ENCODE results near the gene CARNS1. TPM values are rescaled to one million over a fixed set of nuclear protein-coding genes. Genes with fewer than 3 reads are reported as not detected.

Gene CARNS1
- total and polyA plus RNA-seq, 11 donors = 0.89 to 33.6 (median 6.2) TPM

DNA sequence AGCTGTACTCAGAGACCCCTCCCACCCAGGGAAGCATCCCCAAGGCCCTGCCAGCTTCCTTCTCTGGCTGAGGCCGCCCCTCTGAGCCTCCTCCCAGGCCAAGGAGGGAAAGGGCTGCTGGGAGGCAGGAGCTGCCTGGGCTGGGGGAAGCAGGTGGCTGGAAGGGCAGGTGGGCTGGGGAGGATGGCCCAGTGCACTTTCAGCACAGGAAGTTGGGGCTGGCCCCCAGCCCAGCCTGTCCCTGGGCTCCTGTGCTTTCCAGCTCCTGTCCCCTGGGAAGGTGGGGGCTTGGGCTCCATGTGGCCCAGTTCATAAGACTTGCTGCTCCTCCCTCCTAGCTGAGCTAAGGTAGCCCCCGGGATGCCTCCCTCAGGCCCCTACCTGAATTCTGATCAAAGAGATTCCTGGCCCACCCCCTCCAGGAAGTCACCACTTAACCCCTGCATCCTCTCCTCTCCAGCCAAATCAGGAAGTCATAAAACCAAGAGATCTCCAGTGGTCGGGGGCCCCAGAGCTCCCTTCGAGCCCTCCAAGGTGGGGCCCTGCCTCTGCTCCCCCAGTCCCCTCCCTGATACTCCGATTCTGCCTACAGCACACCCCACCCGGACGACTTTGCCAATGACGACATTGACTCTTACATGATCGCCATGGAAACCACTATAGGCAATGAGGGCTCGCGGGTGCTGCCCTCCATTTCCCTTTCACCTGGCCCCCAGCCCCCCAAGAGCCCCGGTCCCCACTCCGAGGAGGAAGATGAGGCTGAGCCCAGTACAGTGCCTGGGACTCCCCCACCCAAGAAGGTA is 18.7 kb upstream of the CARNS1 start:
- peaks cover 0 to 52% (median 33%) of the 10 kb centered on the region in 12 donors for H3K4me1 ChIP-seq
- peak in 1 of 5 donors; percentile 37 for DNase-seq
- TF ChIP-seq, protein P1, sequence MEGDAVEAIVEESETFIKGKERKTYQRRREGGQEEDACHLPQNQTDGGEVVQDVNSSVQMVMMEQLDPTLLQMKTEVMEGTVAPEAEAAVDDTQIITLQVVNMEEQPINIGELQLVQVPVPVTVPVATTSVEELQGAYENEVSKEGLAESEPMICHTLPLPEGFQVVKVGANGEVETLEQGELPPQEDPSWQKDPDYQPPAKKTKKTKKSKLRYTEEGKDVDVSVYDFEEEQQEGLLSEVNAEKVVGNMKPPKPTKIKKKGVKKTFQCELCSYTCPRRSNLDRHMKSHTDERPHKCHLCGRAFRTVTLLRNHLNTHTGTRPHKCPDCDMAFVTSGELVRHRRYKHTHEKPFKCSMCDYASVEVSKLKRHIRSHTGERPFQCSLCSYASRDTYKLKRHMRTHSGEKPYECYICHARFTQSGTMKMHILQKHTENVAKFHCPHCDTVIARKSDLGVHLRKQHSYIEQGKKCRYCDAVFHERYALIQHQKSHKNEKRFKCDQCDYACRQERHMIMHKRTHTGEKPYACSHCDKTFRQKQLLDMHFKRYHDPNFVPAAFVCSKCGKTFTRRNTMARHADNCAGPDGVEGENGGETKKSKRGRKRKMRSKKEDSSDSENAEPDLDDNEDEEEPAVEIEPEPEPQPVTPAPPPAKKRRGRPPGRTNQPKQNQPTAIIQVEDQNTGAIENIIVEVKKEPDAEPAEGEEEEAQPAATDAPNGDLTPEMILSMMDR (IDR thresholded peaks at IDR 0.05) = no peak
- no peak for TF ChIP-seq POLR2A (IDR thresholded peaks at IDR 0.05)
- H3K27ac ChIP-seq = peak overlapping the region in 2 of 12 donors; percentile 14 to 18
- H3K9me3 ChIP-seq = no peaks in the 10 kb centered on the region
- H3K36me3 ChIP-seq = peaks cover 0 to 55% (median 42%) of the 10 kb centered on the region in 9 donors
- no peak overlapping the region for H3K4me3 ChIP-seq
- 54 to 72% (median 60%) methylated on average over 13 of the region's 13 CpGs for WGBS, 4 donors
- intact Hi-C loops (cut with DNase I) = loop anchor here in 1 of 10 donors (5.0 kb wide), 1 partner anchor 111 kb away; the partner anchor contains the start of genes CDK2AP2 and PITPNM1
- ATAC-seq = no peak
- no peaks in the 10 kb centered on the region for H3K27me3 ChIP-seq

DNA sequence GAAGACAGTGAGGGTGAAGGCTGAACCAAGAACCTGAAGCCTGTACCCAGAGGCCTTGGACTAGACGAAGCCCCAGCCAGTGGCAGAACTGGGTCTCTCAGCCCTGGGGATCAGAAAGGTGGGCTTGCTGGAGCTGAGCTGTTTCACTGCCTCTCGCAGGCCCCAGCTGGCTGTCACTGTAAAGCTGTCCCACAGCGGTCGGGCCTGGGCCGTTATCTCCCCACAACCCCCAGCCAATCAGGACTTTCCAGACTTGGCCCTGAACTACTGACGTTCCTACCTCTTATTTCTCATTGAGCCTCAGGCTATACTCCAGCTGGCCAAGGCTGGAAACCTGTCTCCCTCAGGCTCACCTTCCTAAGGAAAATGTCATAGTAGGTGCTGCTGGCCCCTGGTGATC is 17.9 kb upstream of the CARNS1 start:
- peak overlapping the region in 1 of 12 donors; percentile 14 for H3K27ac ChIP-seq
- no peak for DNase-seq
- WGBS, 4 donors = 35 to 56% (median 48%) methylated on average over 6 of the region's 6 CpGs
- TF ChIP-seq POLR2A (IDR thresholded peaks at IDR 0.05) = no peak
- TF ChIP-seq, protein P1 (IDR thresholded peaks at IDR 0.05) = no peak
- ATAC-seq = no peak
- intact Hi-C loops (cut with DNase I) = loop anchor here in 1 of 10 donors (5.0 kb wide), 1 partner anchor 110 kb away; the partner anchor contains the start of genes CDK2AP2 and PITPNM1
- H3K4me3 ChIP-seq = no peak overlapping the region
- H3K9me3 ChIP-seq = no peaks in the 10 kb centered on the region
- H3K27me3 ChIP-seq = no peaks in the 10 kb centered on the region
- peaks cover 0 to 55% (median 42%) of the 10 kb centered on the region in 9 donors for H3K36me3 ChIP-seq
- peaks cover 0 to 54% (median 35%) of the 10 kb centered on the region in 12 donors for H3K4me1 ChIP-seq

DNA sequence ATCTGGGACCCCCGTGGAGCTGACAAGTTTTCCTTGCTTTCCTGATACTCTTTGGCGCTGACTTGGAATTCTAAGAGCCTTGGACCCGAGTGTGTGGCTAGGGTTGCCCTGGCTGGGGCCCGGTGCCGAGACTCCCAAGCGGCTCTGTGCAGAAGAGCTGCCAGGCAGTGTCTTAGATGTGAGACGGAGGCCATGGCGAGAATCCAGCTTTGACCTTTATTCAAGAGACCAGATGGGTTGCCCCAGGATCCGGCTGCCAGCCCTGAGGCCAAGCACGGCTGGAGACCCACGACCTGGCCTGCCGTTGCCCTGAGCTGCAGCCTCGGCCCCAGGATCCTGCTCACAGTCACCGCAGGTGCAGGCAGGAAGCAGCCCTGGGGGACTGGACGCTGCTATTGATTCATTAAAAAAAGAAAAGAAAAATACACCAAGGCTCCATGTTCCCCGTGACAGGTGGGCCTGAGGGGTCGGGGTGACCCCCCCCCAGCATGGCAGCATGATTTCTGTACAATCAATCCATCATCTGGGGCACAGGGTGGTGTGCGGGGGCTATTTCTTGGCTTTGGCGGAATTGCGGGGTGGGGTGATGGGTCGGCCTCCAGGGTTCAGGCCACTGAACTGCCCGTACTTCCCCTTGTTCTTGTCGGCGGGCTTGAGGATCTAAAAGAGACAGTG is 17.4 kb upstream of the CARNS1 start:
- DNase-seq = peak in 1 of 5 donors; percentile 40
- WGBS, 4 donors = 77 to 83% (median 81%) methylated on average over 22 to 24 of the region's 24 CpGs
- no peaks in the 10 kb centered on the region for H3K9me3 ChIP-seq
- no peak for ATAC-seq
- intact Hi-C loops (cut with DNase I) = loop anchor here in 1 of 10 donors (5.0 kb wide), 1 partner anchor 109 kb away; the partner anchor contains the start of genes CDK2AP2 and PITPNM1
- no peaks in the 10 kb centered on the region for H3K27me3 ChIP-seq
- no peak overlapping the region for H3K27ac ChIP-seq
- H3K36me3 ChIP-seq = peaks cover 0 to 55% (median 42%) of the 10 kb centered on the region in 9 donors
- peaks cover 0 to 56% (median 34%) of the 10 kb centered on the region in 12 donors for H3K4me1 ChIP-seq
- TF ChIP-seq, protein P1 (IDR thresholded peaks at IDR 0.05) = no peak
- TF ChIP-seq POLR2A (IDR thresholded peaks at IDR 0.05) = no peak
- H3K4me3 ChIP-seq = no peak overlapping the region
